GM21423 (cell line): ENCODE measurements around the gene RPS15.

Experiments used
- ATAC-seq: cut with Tn5 transposase; IDR thresholded peaks from one replicate; pipeline ENCODE4 v1.9.1; 2021; ENCODE audit warnings: mild to moderate bottlenecking, moderate library complexity; ENCODE audit not compliant: unreplicated experiment

The RPS15 gene

DNA sequence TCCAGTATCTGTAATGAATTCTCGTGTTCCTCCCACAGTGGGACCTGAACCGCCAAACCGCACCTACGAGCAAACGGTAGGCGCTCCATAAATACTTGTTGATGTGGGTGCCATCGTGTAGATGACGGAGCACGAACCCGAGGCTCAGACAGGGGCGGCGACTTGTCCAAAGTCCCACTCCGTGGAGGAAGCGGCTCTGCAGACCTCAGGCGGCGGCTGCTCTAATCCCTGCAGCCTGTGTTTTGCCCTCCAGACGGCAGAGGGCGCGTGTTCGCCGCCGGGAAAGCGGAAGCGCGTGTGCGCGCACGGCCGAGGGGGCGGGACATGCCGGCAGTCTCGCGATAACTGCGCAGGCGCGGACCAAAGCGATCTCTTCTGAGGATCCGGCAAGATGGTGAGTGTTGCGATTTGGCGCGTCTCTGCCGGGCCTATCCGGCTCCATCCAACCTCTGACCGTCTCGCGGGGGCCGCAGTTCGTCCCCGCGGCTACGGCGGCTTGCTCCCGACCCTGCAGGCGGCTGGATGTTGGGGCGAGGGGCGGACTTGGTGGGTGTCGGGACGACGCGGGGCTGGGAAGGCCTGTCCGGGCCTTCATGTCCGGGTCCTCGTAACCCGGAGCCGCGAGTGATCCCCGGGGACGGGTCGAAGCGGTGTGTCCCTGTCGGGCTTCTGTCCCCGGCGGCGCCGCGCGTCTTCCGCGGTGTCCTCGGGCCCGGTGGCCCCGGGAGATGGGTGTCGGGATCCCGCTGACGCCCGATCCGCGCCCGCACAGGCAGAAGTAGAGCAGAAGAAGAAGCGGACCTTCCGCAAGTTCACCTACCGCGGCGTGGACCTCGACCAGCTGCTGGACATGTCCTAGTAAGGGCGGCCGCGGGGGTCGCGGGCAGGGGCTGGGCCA is at the start of gene RPS15:
Gene RPS15 (plus strand): TSS at position 362 of the 898 bp plus-strand sequence. CDS start 30 bp downstream, at position 392.
- peak; percentile 86 for ATAC-seq

- ATAC-seq: no peak
Measured at GRCh38 chr19:1388637-1389026, 49.6 kb upstream of the RPS15 start.

DNA sequence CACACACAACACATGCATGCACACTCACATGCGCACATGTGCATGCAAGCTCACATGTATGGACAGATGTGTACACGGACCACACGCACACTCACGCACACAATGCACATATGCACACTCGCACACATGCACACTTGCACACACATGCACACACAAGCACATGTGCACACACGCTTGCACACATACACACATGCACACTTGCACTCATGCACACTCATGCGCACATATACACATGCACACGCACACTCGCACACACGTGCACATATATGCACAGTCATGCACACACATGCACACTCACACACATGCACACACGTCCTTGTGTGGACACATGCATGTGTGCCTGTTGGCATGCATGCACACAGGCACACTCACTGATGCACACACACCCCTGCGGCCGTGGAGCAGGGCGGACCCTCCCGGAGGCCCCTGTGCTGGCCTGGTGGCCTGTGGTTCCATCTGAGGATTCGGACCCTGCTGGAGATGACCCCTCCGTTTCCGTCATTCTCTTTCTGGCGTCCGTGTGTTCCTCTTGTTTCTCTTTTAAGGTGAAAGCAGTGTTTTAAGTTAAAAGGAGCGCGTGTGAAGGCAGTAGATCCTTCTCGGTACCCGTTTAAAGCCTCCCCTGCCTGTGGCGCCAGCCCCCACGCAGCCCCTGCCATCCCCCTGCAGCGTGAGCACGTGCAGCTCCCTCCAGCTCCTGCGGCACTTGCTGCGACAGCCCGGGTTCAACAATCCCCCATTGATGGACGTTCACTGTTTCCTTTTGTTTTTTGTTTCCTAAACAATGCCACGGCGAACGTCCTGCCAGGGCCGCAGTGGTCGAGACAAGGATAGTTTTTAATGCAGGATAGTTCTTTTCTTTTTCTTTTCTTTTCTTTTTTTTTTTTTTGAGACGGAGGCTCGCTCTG is 48.9 kb upstream of the RPS15 start:
- ATAC-seq: no peak

GRCh38 chr19:1390890-1391423 is 47.2 kb upstream of the RPS15 start:
- ATAC-seq: no peak

DNA sequence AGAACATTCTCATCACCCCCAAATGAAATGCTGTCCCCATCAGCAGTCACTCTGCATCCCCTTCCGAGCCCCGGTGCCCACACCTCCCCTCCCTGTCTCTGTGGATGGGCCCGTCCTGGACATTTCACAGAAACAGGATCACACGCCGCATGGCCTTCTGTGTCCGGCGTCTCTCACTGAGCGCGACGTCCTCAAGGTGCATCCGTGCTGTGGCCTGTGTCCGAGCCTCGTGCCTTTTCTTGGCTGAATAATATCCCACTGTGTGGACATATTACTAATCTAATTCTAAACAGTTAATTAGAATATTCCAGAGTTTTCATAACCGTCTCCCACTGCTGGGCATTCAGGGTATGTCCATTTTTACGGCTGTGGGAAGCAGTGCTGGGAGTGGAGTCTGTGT is 45.8 kb upstream of the RPS15 start:
- no peak for ATAC-seq

GRCh38 chr19:1392939-1393530 is 45.2 kb upstream of the RPS15 start:
- ATAC-seq: no peak

DNA sequence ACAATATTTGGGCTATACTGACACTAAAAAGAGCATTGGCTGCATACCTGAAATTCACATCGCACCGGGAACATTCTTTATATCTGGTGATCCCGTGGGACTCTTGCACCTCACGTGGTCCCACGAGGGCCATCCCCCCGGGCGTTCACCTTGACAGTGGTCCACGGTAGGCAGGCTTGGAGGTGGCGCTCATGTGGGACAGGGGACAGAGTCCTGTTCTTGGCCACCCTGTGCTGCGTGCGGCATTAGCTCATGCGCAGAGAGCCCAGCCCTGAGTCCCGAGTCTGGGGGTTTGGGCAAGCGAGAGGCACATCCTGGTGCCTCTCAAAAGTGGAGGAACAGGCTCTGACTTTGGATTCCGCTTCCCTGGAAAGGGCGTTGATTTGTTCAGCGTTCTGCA is 44.4 kb upstream of the RPS15 start:
- no peak for ATAC-seq

- no peak for ATAC-seq
Measured at GRCh38 chr19:1394252-1395193, 43.7 kb upstream of the RPS15 start.

GRCh38 chr19:1395194-1396018 is 42.8 kb upstream of the RPS15 start:
- ATAC-seq: no peak

DNA sequence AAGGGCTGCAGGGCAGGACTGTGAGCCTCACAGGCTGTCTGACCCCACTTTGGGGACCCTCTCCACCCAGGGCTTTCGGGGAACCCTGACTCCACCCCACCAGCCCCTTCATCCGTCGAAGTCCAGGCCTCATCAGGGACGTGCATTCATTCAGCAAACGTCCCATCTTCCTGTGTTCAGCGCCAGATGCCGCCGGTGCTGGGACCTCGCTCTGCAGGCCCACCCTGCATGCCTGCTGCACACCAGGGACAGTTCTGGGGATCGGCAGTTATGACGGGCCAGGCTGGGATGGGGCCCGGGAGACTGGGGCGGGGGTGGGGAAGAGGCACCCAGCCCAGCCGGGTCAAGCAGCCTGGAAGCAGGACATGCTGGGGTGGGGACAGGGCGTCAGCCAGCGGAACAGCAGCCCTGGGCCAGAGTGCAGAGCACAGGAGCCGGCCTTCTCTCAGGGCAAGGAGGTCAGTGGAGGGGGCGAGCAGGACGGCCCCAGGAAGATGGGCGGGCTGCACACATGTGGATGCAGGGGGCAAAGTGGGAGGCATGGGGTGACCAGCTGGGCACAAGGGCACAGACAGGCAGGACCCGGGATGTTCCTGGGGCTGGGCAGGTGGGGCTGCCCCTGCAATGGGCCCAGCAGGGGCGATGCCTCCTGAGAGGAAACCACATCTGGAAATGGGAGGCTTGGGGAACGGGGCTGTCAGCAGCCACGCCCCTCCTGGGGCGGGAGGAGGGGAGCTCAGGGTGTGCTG is 42.0 kb upstream of the RPS15 start:
- ATAC-seq: no peak

DNA sequence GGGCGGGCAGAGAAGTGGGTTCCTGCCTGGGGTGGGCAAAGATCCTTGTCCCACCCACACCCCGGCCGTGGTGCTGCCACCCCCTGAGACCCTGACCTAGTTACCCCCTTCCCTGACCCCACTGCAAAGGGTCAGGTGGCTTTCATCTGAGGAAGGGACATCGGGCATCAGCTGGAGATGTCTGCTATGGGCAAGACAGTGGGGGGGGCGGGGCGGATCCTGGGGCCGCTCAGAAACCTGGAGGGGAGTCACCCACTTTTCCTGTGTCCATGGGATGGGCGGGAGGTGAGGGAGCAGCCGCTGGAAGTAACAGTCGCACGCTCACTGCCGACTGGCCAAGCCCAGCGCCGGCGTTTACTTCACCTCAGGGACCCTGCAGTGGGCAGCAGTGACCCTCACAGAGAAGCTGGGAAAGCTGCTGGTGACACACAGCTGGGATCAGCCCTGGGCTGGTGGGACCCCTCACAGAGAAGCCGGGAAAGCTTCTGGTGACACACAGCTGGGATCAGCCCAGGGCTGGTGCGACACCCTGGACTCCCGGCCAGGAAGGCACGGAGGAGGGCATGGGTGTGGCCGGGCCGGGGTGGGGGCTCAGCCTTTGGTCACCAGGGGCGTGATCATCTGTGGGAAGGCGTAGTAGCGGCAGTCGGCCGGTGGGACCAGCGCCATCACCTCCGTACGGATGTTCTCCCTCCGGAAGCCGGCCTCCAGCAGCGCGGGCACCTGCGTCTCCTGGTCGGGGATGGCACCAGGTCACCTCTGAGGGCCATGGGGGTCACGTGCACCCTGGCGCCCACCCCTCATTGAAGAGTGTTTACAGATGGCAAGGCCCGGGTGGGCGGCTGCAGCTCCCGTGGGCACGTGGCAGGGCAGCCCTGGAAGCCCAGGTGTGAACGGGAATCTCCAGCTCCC is 41.2 kb upstream of the RPS15 start:
- ATAC-seq: no peak

- no peak for ATAC-seq
Measured at GRCh38 chr19:1397838-1398237, 40.4 kb upstream of the RPS15 start.

GRCh38 chr19:1399079-1399478 is 39.1 kb upstream of the RPS15 start:
- ATAC-seq: no peak

- no peak for ATAC-seq
Measured at GRCh38 chr19:1399745-1400144, 38.5 kb upstream of the RPS15 start.

- ATAC-seq: no peak
Measured at GRCh38 chr19:1400281-1401137, 37.7 kb upstream of the RPS15 start.

DNA sequence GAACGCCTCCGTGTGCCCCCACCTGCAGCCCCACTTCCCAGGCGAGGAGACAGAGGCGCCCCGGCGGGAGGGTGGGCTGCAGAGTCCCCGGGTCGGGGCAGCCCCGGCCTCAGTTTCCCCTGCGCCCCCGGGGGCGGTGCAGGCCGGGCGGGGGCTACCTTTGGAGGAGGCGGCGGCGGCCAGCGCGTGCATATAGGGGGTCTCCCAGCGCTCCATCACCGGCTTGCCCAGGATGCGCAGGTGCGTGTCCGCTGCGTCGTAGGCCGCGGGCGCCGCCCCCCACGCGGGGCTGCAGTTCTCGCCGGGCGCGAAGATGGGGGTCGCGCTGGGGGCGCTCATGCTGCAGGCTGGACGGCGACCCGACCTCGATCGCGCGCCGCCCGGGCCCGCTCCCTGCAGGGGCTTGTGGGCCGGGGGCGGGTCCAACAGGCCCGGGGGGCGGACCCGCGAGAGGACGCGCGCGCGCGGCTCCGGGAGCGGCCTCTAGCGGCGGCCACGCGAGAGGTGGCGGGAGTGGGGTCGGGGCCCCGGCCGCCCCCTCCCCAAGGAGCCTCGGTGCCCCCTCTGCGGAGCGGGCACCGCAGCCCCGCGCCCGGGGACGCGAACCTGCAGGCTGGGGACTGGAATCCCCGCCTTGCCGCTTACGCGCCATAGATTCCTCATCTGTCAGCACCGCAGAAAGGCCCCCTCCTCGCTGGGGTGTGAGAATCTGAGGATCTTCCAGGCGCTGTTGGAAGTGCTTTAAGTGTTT is 36.9 kb upstream of the RPS15 start, which contains the start of gene GAMT:
Gene GAMT (minus strand): TSS at position 405 of the 751 bp plus-strand sequence. CDS start 66 bp downstream, at position 339.
- ATAC-seq: peak; percentile 53
